Kasumi-1 (cell line): ENCODE results near the gene TBCD.

Experiments
- DNase-seq, 2 experiments: peaks; one replicate each; lab custom pipeline; 2025; lab: John Stamatoyannopoulos, UW

TBCD gene

DNA sequence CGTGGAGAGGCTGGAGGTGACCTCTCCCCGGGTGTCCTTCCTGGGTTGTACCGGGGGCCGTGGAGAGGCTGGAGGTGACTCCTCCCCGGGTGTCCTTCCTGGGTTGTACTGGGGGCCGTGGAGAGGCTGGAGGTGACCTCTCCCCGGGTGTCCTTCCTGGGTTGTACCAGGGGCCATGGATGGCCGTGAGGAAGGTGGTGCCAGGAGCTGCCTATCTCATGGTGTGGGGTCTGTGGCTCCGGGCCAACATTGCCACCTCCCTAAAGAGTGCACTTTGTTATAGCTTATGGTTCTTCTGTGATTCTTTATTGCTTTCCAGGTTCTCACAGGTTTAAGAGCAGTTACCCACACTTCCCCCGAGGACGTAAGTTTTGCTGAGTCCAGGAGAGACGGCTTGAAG lies 174.2 kb downstream of the TBCD start:
- no peak for DNase-seq

DNA sequence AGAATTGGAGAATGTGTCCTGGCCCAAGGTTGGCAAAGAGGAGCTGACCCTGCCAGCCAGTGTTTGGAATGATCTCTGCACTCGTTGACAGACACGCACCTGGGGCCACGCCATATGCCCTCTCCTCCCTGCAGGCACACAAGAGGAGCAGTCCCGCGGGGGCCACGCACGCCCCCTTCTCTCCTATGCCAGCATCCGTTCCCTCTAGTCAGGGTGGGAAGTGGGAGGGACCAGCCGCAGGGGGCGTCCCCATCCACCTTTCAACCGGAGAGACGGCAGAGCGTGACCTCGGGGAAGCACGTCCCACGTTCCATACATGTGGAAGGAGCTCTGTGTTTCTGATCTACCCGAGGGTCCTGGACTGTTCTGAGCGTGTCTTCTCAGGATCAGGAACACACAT lies 174.9 kb downstream of the TBCD start:
- DNase-seq, result no peak

DNA sequence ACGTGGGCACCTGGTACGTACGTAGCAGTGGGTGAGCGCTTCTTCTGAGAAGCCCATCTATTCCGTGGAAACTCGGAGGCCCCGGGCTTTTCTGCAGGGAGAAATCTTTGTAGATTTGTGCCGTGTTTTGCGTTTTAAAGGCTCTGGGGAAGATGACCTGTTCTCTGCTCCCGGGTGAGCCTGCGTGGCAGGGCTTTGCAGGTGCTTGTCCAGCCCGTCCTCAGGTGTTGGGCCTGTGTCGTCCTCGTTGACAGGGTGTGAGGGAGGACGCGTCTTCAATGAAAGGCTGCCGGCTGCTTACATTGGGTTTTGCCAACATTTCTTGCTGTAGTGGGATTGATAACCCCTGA lies 175.4 kb downstream of the TBCD start:
- no peak for DNase-seq

DNA sequence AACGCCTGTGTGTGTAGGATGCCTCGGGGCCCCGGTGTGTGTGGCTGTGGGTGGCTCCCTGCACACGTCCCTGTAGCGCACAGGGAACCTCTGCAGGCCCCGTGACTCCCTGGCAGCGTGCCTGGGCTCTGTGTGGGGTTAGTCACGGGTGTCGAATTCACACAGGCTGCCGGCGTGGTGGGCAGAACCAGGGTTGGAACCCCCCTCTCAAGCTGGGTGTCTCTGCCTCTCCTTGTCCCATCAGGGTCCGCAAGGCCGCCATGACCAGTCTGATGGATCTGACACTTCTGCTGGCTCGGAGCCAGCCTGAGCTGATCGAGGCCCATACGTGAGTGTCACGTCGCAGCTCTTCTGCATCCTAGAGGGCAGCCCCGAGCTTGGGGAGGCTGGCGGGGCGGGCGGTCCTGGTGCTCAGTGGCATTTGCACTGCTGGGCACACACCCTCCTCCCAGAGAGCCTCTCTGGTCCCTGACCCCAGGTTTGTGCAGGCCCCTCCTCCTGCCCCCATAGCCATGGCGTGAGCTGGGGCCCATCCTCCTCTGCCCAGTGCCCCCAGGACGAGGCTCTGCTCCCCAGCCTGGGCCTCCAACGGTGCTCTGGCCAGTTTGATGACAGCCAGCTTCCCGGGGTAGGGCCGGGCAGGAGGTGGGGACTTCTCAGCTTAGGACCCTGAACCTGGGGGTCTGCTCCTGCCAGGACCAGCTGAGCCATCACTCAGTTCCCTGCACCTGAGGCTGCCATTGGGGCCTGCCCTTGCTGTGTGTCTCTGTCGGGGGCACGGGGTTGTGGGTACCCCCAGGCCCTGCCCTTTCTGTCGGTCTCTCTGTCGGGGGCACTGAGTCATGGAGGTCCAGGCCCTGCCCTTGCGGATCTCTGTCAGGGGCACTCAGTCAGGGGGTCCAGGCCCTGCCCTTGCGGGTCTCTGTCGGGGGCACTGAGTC lies 176.1 kb downstream of the TBCD start:
- DNase-seq, result no peak

DNA sequence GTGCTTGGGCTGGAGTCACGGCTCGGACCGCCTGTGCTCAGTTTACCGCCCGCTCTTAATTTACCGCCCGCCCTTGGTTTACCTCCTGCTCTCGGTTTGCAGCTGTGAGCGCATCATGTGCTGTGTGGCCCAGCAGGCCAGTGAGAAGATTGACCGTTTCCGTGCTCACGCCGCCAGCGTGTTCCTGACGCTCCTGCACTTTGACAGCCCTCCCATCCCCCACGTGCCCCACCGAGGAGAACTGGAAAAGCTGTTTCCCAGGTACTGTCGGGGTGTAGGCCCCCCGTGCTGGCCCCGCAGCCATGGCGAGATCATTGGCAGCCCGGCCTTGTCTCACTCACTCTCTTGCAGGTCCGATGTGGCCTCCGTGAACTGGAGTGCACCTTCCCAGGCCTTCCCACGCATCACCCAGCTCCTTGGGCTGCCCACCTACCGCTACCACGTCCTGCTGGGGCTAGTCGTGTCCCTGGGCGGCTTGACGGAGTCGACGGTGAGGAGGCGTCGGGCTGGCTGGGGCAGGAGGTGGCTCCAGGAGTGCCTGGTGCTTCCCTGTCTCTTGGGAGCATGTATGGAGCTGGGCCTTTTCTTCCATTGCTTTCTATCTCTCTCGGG lies 177.3 kb downstream of the TBCD start:
- DNase-seq, result no peak

DNA sequence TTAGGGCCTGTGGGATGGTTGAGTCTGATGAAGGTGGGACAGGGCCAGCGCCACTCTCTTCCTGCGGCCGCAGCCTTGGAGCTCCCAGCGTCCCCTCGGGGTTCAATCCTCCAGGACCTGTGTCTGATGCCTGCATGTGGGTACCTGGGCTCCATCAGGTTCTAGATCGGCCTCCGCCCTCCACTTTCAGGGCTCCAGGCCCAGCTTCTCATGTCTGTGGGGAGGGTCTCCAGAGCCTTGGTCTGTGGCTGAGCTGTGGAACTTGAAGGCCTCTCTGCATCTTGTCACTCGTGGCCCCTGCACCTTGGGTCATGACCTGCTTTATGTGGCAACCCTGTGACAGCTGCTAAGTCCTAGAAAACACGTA lies 177.8 kb downstream of the TBCD start:
- no peak for DNase-seq

DNA sequence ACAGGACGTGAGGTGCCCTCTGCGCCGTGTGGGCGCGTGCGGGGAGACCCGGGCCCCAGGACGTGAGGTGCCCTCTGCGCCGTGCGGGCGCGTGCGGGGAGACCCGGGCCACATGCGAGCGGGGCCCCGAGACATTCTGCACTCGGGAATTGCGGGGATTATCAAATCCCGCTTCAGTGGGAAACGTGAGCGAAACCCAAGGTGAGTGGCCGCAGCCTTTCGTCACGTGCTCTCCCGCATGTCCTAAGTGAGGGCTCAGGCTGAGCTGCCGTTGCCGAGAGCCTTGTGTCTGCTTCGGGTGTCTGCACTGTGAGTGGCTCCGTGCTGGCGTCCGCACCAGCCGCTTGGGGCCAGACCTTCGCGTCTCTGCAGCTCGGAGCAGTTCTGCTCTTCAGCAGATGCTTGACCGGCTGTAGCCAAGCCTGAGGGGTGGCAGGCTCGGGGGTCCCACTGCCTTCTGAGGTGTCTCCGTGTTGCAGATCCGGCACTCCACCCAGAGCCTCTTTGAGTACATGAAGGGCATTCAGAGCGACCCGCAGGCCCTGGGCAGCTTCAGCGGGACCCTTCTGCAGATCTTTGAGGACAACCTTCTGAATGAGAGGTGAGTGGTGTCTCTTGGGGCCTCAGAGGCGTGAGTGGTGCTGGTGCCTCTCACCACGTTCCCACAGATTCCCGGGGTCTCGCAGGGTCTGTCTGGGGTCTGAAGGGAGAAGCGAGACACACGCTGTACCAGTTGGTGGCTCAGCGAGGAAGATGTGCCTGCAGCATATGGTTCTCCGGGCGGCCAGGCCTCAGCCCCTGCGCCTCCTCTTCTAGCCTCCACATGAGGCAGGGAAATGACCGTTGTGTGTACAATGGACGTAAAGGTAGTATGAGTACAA lies 178.4 kb downstream of the TBCD start:
- no peak for DNase-seq

DNA sequence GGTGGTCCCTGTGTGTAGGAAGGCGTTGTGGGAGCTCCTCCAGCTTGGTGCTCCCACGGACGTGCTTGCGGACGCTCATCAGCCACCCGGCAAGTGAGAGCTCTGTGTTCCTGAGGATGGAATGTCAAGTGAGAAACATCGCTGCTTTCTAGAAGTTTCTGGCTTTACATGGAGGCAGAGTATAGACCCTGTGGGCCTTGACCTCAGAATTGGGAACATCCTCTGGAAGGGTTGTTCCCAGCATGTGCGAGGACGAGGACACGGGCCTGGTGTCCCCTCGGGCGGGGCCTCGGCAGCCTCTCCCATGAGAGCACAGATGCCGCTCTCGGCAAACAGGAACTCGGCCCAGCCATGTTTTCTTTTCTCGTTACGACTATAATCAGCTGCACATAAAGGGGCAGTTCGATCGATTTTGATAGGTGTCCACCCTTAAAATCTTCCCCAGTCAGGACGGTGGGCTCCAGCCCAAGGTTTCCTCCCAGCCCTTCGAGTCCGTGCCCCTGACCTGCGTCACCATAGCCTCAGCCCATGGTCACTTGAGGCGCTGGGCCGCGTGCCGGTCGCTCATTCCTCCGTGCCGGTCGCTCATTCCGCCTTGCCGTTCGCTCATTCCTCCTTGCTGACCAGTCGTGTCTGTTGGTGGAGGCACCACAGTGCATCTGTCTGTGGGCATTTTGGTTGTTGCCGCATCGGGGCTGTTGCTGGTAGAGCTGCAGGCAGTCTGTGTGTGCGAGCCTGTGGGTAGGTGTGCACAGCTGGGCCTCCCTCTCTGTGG lies 179.2 kb downstream of the TBCD start:
- DNase-seq, result no peak

DNA sequence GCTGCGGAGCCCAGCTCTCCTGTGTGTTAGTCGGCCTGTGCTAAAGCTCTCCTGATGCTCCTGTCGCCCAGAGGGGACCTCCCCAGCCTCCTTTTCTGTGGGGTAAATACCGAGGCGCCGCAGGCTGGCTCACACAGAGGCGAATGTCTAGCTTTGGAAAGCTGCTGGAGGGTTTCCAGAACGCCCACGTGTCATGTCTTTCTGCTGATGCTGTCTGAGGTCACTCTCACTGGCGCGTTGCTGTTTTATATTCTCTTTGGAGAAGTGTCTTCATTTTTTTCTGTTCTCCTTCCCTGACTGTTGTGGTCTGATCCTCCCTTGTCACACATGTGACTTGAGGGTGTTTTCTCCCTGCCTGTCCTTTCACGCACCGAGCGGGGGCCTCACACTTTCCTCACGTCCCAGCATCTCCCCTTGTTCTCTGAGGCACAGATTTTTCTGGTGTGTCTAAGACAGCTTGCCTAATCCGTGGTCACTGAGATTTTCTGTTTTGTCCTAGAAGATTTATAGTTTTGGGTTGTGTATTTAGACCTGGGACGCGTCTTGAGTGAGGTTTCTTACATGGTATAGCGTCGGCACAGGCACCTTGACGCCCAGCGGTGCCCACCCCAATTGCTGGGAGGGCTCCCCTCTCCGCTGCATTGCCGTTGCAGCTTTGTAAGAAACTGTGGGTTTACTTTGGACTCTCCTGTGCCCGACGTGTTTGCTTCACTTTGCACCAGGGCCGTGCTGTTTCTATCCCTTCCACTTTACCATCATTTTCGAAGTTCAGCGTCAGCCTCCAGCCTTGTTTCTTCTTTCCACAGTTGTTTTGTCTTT lies 180.0 kb downstream of the TBCD start:
- DNase-seq, result no peak

DNA sequence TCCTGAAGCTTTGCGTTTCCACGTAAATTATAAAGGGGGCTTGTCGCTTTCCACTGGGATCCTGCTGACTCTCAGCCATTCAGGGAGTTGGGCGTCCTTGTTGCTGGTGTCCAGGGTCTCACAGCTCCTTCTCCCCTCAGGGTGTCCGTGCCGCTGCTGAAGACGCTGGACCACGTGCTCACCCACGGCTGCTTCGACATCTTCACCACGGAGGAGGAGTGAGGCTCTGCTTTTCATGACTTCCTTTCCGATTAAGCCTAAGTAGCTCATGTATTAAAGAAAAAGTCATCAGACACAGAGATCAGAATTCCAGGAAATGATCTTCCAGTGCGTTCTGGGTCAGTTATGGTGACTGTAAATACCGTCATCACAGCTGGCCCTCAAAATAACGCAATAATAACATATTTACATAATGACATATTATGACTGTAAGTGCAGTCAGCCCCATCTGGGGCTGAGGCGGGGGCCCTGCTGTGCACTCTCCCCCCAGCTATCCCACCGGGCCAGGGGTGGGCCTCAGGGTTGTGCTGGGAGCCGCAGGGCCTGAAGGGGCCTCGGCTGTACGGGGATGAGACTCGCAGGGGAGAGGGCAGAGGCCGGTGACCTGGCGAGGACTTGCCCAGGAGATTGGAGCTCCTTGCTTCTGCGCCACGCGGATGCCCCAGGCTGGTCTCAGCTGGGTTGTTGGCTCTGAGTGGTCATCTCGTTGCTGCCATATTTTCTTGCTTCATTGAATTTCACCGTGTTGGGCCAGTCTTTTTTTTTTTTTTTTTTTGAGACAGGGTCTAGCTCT lies 180.8 kb downstream of the TBCD start:
- DNase-seq, result no peak

DNA sequence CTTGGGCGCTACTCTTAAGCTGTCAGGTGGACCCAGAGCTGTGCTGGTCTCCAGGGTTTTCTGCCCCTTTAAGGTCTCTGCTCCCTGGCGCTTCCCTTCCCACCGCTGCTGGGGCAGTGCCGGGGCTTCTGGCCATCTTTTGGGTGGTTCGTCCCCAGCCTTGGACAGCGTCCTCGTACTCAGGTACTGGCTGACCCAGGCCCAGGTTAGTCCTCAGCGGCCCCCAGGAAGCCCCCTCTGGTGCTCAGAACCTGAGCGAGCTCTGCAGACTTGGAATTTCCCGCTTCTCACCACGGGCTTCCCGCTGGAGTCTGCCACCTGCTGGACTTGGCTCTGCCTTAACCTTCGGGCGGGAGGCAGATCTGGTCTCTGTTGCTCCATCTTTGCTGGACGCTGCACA lies 182.0 kb downstream of the TBCD start:
- DNase-seq, result no peak

DNA sequence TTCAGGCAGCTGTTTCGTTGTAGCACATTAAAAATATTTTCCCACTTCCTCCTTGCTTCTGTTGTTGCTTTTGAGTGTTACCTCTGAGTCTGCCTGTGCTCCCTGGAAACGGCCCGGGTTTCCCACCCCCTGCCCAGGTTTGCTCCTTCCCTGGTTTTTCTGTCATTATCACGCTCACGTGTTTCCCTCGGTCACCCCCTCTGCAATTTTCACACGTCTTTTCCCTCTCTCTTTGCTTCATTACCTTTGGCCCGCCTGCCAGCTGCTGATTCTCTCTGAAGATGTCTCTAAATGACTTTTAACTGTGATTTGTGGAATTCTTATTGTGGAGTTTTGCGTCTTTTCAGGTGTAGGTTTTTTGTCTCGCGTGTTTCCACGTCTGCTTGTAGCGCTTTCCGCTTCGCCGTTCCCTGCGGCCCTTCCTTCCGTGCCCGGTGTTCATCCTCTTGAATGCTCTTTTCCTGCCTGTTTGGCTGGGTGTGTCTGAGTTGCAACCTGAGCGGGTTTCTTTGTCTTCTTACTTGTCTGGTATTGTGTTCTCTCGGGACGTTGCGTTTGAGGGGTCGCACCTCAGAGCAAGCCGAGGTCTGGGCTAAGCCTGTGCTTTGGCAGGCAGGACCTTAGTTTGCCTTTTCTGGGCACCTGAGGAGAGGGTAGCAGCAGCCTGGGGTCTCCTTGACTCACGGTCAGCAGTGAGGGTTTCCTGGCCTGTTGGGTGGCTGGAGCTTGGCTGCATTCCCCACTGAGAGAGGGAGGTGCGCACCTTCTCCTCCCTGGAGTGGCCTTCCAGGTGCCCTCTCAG lies 184.3 kb downstream of the TBCD start:
- DNase-seq, result no peak

DNA sequence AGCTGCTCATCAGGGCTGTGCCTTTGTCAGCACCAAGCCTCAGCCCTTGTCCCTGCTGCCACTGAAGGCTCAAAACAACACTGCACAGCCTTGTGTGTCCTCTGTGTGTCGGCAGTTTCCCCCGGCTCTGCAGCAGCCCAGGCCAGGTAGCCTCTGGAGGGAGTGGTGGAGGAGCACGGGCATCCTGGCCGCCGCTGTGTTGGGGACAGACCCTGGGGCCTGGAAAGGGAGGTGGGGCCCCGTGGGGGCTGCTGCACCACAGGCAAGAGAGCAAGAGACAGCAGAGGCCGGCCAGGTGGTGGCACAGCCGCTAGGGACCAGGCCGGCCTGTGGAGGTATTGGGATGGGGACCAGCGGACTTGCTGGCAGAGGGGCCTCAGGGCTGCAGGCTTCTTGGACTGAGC lies 184.9 kb downstream of the TBCD start:
- no peak for DNase-seq

DNA sequence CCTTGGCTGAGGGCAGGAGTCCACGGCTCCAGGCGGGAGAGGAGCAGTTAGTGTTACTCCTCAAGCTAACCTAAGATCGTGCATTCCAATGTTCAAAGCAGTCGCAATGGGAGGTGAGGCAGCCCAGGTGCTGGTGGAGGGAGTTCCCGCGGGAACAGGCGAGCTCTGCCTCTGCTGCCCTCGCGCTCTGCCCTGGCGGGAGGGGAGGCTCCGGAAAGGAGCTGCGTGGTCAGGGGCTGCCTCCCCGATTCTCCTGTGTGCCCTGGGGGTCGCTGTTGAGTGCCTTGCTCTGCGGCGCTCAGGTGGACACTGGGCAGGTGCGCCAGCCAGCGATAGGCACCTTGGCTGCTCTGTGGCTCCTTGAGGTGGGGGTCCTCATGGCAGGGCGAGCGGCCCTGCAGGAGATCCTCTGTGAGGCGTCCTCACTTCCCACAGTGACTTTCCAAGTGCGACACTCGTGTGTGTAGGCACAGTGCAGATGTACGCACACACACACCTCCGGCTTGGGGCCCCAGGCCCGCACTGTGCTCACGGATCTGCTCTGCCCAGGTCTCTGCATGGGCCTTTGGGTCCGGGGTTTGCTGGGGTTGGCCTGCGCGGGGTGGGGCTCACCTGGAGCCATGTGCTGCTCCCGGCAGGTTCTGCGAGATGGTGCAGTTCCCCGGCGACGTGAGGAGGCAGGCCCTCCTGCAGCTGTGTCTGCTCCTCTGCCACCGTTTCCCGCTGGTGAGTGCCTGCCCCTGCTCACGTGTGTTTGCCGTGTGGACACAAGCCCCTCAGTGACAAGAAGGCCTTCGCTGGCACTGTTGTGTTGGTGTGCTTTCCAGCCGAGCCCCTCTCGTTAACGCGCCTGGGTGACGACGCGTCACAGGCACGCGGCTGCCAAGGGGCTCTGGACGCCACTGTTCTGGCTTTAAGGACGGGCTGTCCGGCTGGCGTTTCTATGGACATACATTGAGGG lies 185.8 kb downstream of the TBCD start:
- DNase-seq, result no peak

DNA sequence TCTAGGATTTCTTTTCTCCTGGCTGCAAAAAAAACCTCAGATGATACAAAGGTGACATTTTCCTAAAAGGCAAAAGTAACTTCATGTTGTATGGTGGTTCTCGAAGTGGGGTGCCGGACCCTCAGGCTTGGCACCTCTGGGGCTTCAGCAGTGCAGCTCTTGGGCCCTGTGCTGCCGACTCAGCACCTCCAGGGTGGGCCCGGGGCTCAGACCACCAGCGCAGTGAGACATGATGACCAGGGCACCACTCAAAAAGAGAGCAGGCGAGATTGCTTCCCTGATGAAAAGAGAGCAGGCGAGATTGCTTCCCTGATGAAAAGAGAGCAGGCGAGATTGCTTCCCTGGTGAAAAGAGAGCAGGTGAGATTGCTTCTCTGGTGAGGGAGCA lies 186.6 kb downstream of the TBCD start:
- DNase-seq, result no peak

DNA sequence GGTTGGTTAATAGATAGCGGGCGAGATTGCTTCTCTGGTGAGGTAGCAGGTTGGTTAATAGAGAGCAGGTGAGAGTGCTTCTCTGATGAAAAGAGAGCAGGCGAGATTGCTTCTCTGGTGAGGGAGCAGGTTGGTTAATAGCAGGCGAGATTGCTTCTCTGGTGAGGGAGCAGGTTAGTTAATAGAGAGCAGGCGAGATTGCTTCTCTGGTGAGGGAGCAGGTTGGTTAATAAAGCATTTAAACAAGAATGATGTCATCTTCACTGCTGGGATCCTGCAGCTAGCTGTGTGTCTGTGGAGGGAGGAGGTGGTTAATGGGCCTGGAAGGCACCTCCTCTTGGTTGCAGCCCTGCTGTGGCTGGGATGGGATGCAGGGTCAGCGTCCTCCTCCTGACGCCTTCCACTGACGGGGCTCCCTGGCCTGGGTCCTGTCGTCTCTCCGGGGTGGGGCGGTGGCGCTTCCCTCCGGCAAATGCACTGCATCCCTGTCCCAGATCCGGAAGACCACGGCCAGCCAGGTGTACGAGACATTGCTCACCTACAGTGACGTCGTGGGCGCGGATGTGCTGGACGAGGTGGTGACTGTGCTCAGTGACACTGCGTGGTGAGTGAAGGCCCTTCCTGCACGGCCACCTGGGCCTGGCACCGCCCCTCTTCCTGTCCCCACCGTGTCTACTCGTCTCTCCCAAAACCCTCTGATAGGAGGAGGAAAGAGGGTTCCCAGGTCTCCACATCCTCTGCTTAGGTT lies 187.2 kb downstream of the TBCD start:
- no peak for DNase-seq

DNA sequence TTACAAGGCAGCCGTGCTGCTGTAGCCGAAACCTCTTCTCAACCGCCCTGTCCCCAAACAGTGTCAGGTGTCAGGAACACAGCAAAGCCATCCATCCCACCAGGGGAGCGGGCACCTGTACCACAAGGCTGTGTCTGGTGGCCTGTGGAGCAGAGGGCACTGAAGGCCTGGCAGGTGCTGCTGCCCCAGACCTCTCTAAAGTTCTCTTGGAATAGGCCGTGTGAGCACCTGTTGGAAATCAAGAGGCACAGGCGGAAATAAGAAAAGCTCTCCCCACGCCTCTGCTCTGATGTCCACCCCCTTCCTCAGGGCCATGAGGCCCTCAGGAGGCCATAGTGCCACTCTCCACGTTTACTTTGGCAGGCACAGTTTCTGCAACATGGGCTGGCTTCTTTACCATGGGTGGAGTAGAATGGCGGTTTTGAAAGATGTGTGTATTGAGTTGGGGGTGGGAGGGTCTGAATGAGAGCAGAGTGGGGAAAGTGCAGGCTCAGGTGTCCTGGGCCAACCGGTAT lies 187.8 kb downstream of the TBCD start:
- DNase-seq, result no peak
